Gastroesophageal sphincter (tissue), 4 donors: ENCODE measurements around the gene PCED1B. TPM values are rescaled to one million over a fixed set of nuclear protein-coding genes. Genes with fewer than 3 reads are reported as not detected.

Experiments
- ATAC-seq: fragments of 150-250 bp; one replicate; pipeline ENCODE4 v1.9.1; 2016; ENCODE audit warnings: mild to moderate bottlenecking, moderate library complexity
- H3K27ac ChIP-seq, 4 donors: fragments of 200-600 bp; sonication (generic) in 3 of 4; 1 replicate in 3 of 4; 2 replicates in 1 of 4; pipeline ENCODE4 v1.5.1; 2016 to 2019
- H3K27me3 ChIP-seq: fragments of 200-600 bp; sonication (generic); one replicate; pipeline ENCODE4 v1.5.1; 2019
- H3K36me3 ChIP-seq, 2 donors: fragments of 200-600 bp; sonication (generic); one replicate each; pipeline ENCODE4 v1.5.1; 2019; ENCODE audit warnings: control low read depth in 1 of 2
- H3K4me1 ChIP-seq, 3 donors: fragments of 200-600 bp; sonication (generic); 1 replicate in 2 of 3; 2 replicates in 1 of 3; pipeline ENCODE4 v1.5.1; 2016 to 2019; ENCODE audit warnings: control low read depth in 2 of 3
- H3K4me3 ChIP-seq, 2 donors: fragments of 200-600 bp; sonication (generic); one replicate each; pipeline ENCODE4 v1.5.1; 2019; ENCODE audit warnings: mild to moderate bottlenecking in 1 of 2, moderate library complexity in 1 of 2
- H3K9me3 ChIP-seq, 3 donors: fragments of 200-600 bp; sonication (generic); one replicate each; pipeline ENCODE4 v1.5.1; 2017 to 2019; ENCODE audit warnings: control low read depth in 2 of 3
- EP300 ChIP-seq: sonication (generic); formaldehyde crosslinking; IDR thresholded peaks from one replicate; pipeline ENCODE4 v1.6.1; 2017; ENCODE audit warnings: antibody characterized with exemption, mild to moderate bottlenecking
- POLR2A ChIP-seq, 2 donors: fragments of 450-650 bp; IDR thresholded peaks; one replicate each; pipeline ENCODE4 v1.6.1; 2017; ENCODE audit warnings: antibody characterized with exemption in 2 of 2, mild to moderate bottlenecking in 2 of 2, moderate library complexity in 1 of 2
- POLR2AphosphoS5 ChIP-seq: sonication (generic); formaldehyde crosslinking; IDR thresholded peaks from one replicate; pipeline ENCODE4 v1.6.1; 2017; ENCODE audit warnings: antibody characterized with exemption
- WGBS, 2 donors: methylation state at CpG; one replicate each; pipeline ENCODE4 v1.1.5; 2018; ENCODE audit warnings: low coverage in 1 of 2; 5-methylcytosine and 5-hydroxymethylcytosine counted together
- total RNA-seq, 4 donors: library from RNA; depleted of rRNA; stranded (reverse); fragments of >200 nt; gene quantifications; one replicate each; pipeline ENCODE4 v1.1.0, GENCODE V29; 2016
- TF ChIP-seq, protein P1 (sequence below), 4 experiments: fragments of 200-600 bp in 2 of 4; fragments of 450-650 bp in 2 of 4; sonication (generic) in 1 of 4; IDR thresholded peaks; one replicate each; pipeline ENCODE4 v1.5.1; 2017 to 2019; ENCODE audit warnings: antibody characterized with exemption in 4 of 4, mild to moderate bottlenecking in 2 of 4, moderate library complexity in 2 of 4

The PCED1B gene
- total RNA-seq, 4 donors from 2014 or later: 0.22 to 2.7 (median 1.7) TPM; not detected in 1

DNA sequence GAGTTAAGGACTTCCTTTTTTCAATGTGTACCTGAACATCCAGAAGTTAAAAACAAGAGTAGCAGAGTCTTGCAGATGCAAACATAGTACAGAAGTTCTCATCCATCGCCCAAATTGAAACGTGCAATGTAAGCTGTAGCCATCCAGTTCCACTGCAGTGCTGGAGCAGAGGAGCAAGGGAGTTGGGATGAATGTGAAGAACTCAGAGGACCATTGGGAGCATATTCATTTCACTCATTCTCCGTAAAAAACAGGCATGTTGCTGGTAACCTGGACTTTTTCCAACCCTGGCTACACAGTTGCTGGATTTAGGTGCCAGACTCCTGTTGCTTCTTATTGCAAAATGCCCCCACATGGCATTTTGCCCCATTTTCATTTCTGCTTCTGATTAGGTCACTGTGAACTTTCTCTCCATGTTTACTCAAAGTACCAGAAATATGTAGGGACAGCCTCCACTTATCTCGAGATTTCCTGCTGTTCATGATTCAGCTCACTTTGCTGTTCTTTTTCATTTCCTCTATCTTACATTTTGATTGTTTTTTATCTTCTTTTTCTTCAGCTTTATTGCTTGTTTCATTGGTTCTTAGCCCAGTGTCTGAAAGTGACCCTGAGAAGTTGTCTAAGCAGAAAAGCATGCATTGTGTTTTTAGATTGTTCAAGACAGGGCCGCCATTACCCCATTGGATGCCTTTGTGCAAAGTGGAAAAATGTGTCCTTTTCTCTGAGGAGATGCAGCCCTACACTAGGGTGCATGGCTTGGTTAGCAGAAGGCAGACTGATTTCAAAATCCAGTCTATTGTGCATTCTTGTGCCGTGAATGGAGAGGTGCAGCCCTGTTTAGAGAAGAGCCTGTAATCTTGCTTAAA lies 109.4 kb downstream of the PCED1B start:
- 35 to 73% methylated on average over 4 to 5 of the region's 6 CpGs for WGBS, 2 donors
- no peak overlapping the region for H3K27ac ChIP-seq
- peaks cover 0 to 15% (median 0%) of the 10 kb centered on the region in 3 donors for H3K4me1 ChIP-seq
- no peaks in the 10 kb centered on the region for H3K27me3 ChIP-seq
- ATAC-seq: no peak
- no peaks in the 10 kb centered on the region for H3K9me3 ChIP-seq
- no peaks in the 10 kb centered on the region for H3K36me3 ChIP-seq
- no peak overlapping the region for H3K4me3 ChIP-seq
- TF ChIP-seq POLR2AphosphoS5 (peak; percentile 21), POLR2A (IDR thresholded peaks at IDR 0.05) (no peak)
- TF ChIP-seq, protein P1, sequence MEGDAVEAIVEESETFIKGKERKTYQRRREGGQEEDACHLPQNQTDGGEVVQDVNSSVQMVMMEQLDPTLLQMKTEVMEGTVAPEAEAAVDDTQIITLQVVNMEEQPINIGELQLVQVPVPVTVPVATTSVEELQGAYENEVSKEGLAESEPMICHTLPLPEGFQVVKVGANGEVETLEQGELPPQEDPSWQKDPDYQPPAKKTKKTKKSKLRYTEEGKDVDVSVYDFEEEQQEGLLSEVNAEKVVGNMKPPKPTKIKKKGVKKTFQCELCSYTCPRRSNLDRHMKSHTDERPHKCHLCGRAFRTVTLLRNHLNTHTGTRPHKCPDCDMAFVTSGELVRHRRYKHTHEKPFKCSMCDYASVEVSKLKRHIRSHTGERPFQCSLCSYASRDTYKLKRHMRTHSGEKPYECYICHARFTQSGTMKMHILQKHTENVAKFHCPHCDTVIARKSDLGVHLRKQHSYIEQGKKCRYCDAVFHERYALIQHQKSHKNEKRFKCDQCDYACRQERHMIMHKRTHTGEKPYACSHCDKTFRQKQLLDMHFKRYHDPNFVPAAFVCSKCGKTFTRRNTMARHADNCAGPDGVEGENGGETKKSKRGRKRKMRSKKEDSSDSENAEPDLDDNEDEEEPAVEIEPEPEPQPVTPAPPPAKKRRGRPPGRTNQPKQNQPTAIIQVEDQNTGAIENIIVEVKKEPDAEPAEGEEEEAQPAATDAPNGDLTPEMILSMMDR (IDR thresholded peaks at IDR 0.05): no peak

- no peaks in the 10 kb centered on the region for H3K36me3 ChIP-seq
- ATAC-seq: no peak
- no peaks in the 10 kb centered on the region for H3K9me3 ChIP-seq
- H3K4me1 ChIP-seq: peaks cover 0 to 24% (median 0%) of the 10 kb centered on the region in 3 donors
- H3K4me3 ChIP-seq: no peak overlapping the region
- H3K27ac ChIP-seq: no peak overlapping the region
- 36 to 51% methylated on average over 3 of the region's 3 CpGs for WGBS, 2 donors
- TF ChIP-seq, protein P1 (IDR thresholded peaks at IDR 0.05): no peak
- H3K27me3 ChIP-seq: no peaks in the 10 kb centered on the region
Measured at GRCh38 chr12:47189728-47190127, 110.3 kb downstream of the PCED1B start.

GRCh38 chr12:47190271-47190750 lies 110.9 kb downstream of the PCED1B start:
- H3K27me3 ChIP-seq: no peaks in the 10 kb centered on the region
- ATAC-seq: no peak
- H3K9me3 ChIP-seq: no peaks in the 10 kb centered on the region
- H3K27ac ChIP-seq: no peak overlapping the region
- 82 to 86% methylated on average over 1 to 3 of the region's 3 CpGs for WGBS, 2 donors
- TF ChIP-seq EP300: no peak
- TF ChIP-seq POLR2AphosphoS5: no peak
- no peaks in the 10 kb centered on the region for H3K36me3 ChIP-seq
- peaks cover 0 to 25% (median 0%) of the 10 kb centered on the region in 3 donors for H3K4me1 ChIP-seq
- no peak overlapping the region for H3K4me3 ChIP-seq

GRCh38 chr12:47190905-47191304 lies 111.5 kb downstream of the PCED1B start:
- Histone ChIP-seq H3K4me1 (peaks cover 0 to 25% (median 0%) of the 10 kb centered on the region in 3 donors), H3K9me3 (no peaks in the 10 kb centered on the region), H3K36me3 (no peaks in the 10 kb centered on the region), H3K27ac (no peak overlapping the region), H3K4me3 (no peak overlapping the region), H3K27me3 (no peaks in the 10 kb centered on the region)
- no peak for TF ChIP-seq EP300
- no peak for TF ChIP-seq POLR2A (IDR thresholded peaks at IDR 0.05)
- TF ChIP-seq POLR2AphosphoS5: no peak
- TF ChIP-seq, protein P1 (IDR thresholded peaks at IDR 0.05): no peak
- no peak for ATAC-seq
- 14 to 20% methylated on average over 3 of the region's 3 CpGs for WGBS, 2 donors

DNA sequence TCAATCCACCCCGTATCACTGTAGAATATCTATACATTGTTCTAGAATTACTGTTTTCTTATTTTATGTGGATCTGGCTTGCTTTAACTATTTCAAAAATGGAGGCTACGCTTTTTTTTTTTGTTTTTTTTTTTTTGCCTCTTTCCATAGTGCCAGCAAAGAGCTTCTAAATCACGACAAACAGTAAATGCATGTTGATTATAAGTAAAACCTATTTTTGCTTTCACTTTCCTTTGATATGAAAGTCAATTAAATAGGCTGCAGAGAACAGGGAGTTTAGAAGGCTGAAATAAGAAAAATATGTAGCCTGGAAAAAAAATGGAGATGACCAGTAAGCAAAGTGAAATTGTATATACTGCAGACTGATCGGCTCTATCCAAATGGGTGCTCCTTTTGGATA lies 112.6 kb downstream of the PCED1B start:
- Histone ChIP-seq H3K36me3 (no peaks in the 10 kb centered on the region), H3K27ac (no peak overlapping the region), H3K4me3 (no peak overlapping the region), H3K27me3 (no peaks in the 10 kb centered on the region), H3K4me1 (peaks cover 0 to 25% (median 0%) of the 10 kb centered on the region in 3 donors), H3K9me3 (no peaks in the 10 kb centered on the region)
- TF ChIP-seq POLR2AphosphoS5 (no peak), EP300 (no peak), POLR2A (IDR thresholded peaks at IDR 0.05) (no peak)
- TF ChIP-seq, protein P1 (IDR thresholded peaks at IDR 0.05): no peak
- WGBS, 2 donors: 72 to 78% methylated on average over 4 of the region's 4 CpGs
- ATAC-seq: no peak
